HG02623 (cell line): ENCODE results near the gene GRK1.
"Not testable (repeated sequence)": the region's sequence is repeated elsewhere in the genome, so short reads cannot be mapped to it uniquely, and the experiment has no call there.

ENCODE experiments used
- ATAC-seq: cut with Tn5 transposase; IDR thresholded peaks from one replicate; pipeline ENCODE4 v1.9.1; 2021; ENCODE audit warnings: moderate library complexity; ENCODE audit not compliant: unreplicated experiment

The GRK1 gene

GRCh38 chr13:113725329-113726105 is 58.5 kb downstream of the GRK1 start:
- not testable (repeated sequence) for ATAC-seq

- not testable (repeated sequence) for ATAC-seq
Measured at GRCh38 chr13:113726106-113726821, 59.2 kb downstream of the GRK1 start.

- ATAC-seq = no peak
Measured at GRCh38 chr13:113726961-113727411, 60.0 kb downstream of the GRK1 start.

GRCh38 chr13:113728571-113729054 is 61.6 kb downstream of the GRK1 start:
- no peak for ATAC-seq

GRCh38 chr13:113729187-113730019 is 62.4 kb downstream of the GRK1 start:
- ATAC-seq = no peak

- no peak for ATAC-seq
Measured at GRCh38 chr13:113730258-113730691, 63.3 kb downstream of the GRK1 start.

- ATAC-seq = no peak
Measured at GRCh38 chr13:113730831-113731191, 63.8 kb downstream of the GRK1 start.

- ATAC-seq = no peak
Measured at GRCh38 chr13:113731192-113732175, 64.5 kb downstream of the GRK1 start.

- no peak for ATAC-seq
Measured at GRCh38 chr13:113732176-113732960, 65.3 kb downstream of the GRK1 start.

- no peak for ATAC-seq
Measured at GRCh38 chr13:113732961-113733950, 66.2 kb downstream of the GRK1 start.

GRCh38 chr13:113734099-113734825 is 67.2 kb downstream of the GRK1 start:
- no peak for ATAC-seq

- ATAC-seq = no peak
Measured at GRCh38 chr13:113734826-113735125, 67.8 kb downstream of the GRK1 start.

GRCh38 chr13:113735194-113735593 is 68.2 kb downstream of the GRK1 start:
- ATAC-seq = no peak

GRCh38 chr13:113735750-113736149 is 68.7 kb downstream of the GRK1 start:
- no peak for ATAC-seq

- no peak for ATAC-seq
Measured at GRCh38 chr13:113736258-113736731, 69.3 kb downstream of the GRK1 start.

GRCh38 chr13:113737803-113738202 is 70.8 kb downstream of the GRK1 start:
- ATAC-seq = no peak

GRCh38 chr13:113739527-113740285 is 72.7 kb downstream of the GRK1 start:
- ATAC-seq = no peak
